GM12891 (cell line): Measurements from ENCODE around the gene LRRN4.

Experiments used
- POLR2A ChIP-seq: IDR thresholded peaks from 2 replicates; pipeline ENCODE4 v1.6.1; 2011; ENCODE audit warnings: low read depth, low read length, control low read depth
- POLR2AphosphoS5 ChIP-seq: IDR thresholded peaks from 2 replicates; pipeline ENCODE4 v1.6.1; 2011; ENCODE audit warnings: low read depth, low read length, control low read depth
- SPI1 ChIP-seq: IDR thresholded peaks from 2 replicates; pipeline ENCODE4 v1.6.1; 2011; ENCODE audit warnings: low read depth, low read length, control low read depth
- TAF1 ChIP-seq: IDR thresholded peaks from 2 replicates; pipeline ENCODE4 v1.6.1; 2011; ENCODE audit warnings: low read depth, low read length, control low read depth

DNA sequence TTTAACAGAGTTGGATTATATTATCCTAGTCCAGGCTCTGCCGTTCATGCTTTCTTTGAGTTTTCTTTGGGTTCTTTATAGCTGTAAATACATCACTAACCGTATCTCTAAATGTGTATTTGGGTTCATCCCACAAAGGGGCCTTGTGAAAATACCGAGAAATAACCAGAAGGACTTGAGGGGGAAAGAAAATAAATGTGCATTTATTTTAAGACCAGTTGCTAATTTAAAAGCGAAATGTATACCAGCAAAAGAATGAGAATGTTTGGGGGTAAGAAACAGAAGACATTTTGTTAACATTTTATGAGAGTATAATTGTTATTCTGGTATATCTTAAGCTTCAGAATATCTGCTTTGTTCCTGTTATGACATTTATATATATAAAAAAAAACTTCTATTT is 38.9 kb downstream of the LRRN4 start:
- TF ChIP-seq SPI1 (no peak), POLR2AphosphoS5 (no peak), POLR2A (no peak), TAF1 (no peak)
